ENCODE results near the gene ZNF532.

Gene ZNF532

GRCh38 chr18:58886864-58887612 lies 22.4 kb downstream of the ZNF532 start:
- H3K4me1 ChIP-seq (ENCODE audit: control insufficient read depth in 1 of 2, insufficient read depth in 1 of 2, low read depth in 1 of 2, low read length in 1 of 2), result peaks cover 10 to 15% of the 10 kb centered on the region in 2 experiments
- H3K36me3 ChIP-seq, result no peaks in the 10 kb centered on the region
- H3K27me3 ChIP-seq, result peaks cover 43% of the 10 kb centered on the region
- H3K27ac ChIP-seq, result no peak overlapping the region
- H3K4me3 ChIP-seq (ENCODE audit: low read depth in 1 of 2, low read length in 1 of 2), result no peak overlapping the region
- H3K9me3 ChIP-seq, result no peaks in the 10 kb centered on the region
- TF ChIP-seq CTCF (IDR thresholded peaks at IDR 0.05), result no peak

GRCh38 chr18:58887613-58887963 lies 22.9 kb downstream of the ZNF532 start:
- Histone ChIP-seq H3K27ac (no peak overlapping the region), H3K9me3 (no peaks in the 10 kb centered on the region), H3K27me3 (peaks cover 43% of the 10 kb centered on the region), H3K4me3 (ENCODE audit: low read depth in 1 of 2, low read length in 1 of 2) (no peak overlapping the region), H3K36me3 (no peaks in the 10 kb centered on the region), H3K4me1 (ENCODE audit: control insufficient read depth in 1 of 2, insufficient read depth in 1 of 2, low read depth in 1 of 2, low read length in 1 of 2) (peaks cover 10 to 15% of the 10 kb centered on the region in 2 experiments)
- TF ChIP-seq CTCF (IDR thresholded peaks at IDR 0.05), result no peak

- no peak for TF ChIP-seq CTCF (IDR thresholded peaks at IDR 0.05)
- Histone ChIP-seq H3K27ac (no peak overlapping the region), H3K4me1 (ENCODE audit: control insufficient read depth in 1 of 2, insufficient read depth in 1 of 2, low read depth in 1 of 2, low read length in 1 of 2) (peaks cover 10 to 15% of the 10 kb centered on the region in 2 experiments), H3K27me3 (peaks cover 11% of the 10 kb centered on the region), H3K9me3 (no peaks in the 10 kb centered on the region), H3K36me3 (no peaks in the 10 kb centered on the region), H3K4me3 (ENCODE audit: low read depth in 1 of 2, low read length in 1 of 2) (no peak overlapping the region)
Observed at GRCh38 chr18:58891776-58892175, 27.1 kb downstream of the ZNF532 start.

- H3K27ac ChIP-seq, result no peak overlapping the region
- peaks cover 4% of the 10 kb centered on the region for H3K27me3 ChIP-seq
- H3K4me3 ChIP-seq (ENCODE audit: low read depth in 1 of 2, low read length in 1 of 2), result no peak overlapping the region
- no peaks in the 10 kb centered on the region for H3K9me3 ChIP-seq
- peaks cover 4 to 9% of the 10 kb centered on the region in 2 experiments for H3K4me1 ChIP-seq (ENCODE audit: control insufficient read depth in 1 of 2, insufficient read depth in 1 of 2, low read depth in 1 of 2, low read length in 1 of 2)
- no peak for TF ChIP-seq CTCF (IDR thresholded peaks at IDR 0.05)
- no peaks in the 10 kb centered on the region for H3K36me3 ChIP-seq
Observed at GRCh38 chr18:58892488-58892887, 27.8 kb downstream of the ZNF532 start.

GRCh38 chr18:58893388-58894099 lies 28.9 kb downstream of the ZNF532 start:
- no peaks in the 10 kb centered on the region for H3K27me3 ChIP-seq
- TF ChIP-seq CTCF (IDR thresholded peaks at IDR 0.05), result no peak
- H3K36me3 ChIP-seq, result no peaks in the 10 kb centered on the region
- H3K4me1 ChIP-seq (ENCODE audit: control insufficient read depth in 1 of 2, insufficient read depth in 1 of 2, low read depth in 1 of 2, low read length in 1 of 2), result no peaks in the 10 kb centered on the region
- H3K4me3 ChIP-seq (ENCODE audit: low read depth in 1 of 2, low read length in 1 of 2), result no peak overlapping the region
- H3K9me3 ChIP-seq, result no peaks in the 10 kb centered on the region
- H3K27ac ChIP-seq, result no peak overlapping the region

Measured in neutrophil (primary cell).